Fibroblast of lung (primary cell): ENCODE data around the gene C5orf15.

Experiments
- EZH2 ChIP-seq: IDR thresholded peaks from 2 replicates; pipeline ENCODE4 v1.5.1; 2012; ENCODE audit warnings: low read length, control low read depth, mild to moderate bottlenecking; ENCODE audit errors: missing control alignments
- TF ChIP-seq, protein P1 (sequence below), 2 donors: IDR thresholded peaks in 1 of 2; conservative IDR thresholded peaks in 1 of 2; 1 replicate in 1 of 2; 2 replicates in 1 of 2; pipeline ENCODE4 v1.5.1; 2011 to 2012; ENCODE audit warnings: low read length in 2 of 2, control low read depth in 1 of 2, inconsistent platforms in 1 of 2, low read depth in 1 of 2, mild to moderate bottlenecking in 1 of 2

DNA sequence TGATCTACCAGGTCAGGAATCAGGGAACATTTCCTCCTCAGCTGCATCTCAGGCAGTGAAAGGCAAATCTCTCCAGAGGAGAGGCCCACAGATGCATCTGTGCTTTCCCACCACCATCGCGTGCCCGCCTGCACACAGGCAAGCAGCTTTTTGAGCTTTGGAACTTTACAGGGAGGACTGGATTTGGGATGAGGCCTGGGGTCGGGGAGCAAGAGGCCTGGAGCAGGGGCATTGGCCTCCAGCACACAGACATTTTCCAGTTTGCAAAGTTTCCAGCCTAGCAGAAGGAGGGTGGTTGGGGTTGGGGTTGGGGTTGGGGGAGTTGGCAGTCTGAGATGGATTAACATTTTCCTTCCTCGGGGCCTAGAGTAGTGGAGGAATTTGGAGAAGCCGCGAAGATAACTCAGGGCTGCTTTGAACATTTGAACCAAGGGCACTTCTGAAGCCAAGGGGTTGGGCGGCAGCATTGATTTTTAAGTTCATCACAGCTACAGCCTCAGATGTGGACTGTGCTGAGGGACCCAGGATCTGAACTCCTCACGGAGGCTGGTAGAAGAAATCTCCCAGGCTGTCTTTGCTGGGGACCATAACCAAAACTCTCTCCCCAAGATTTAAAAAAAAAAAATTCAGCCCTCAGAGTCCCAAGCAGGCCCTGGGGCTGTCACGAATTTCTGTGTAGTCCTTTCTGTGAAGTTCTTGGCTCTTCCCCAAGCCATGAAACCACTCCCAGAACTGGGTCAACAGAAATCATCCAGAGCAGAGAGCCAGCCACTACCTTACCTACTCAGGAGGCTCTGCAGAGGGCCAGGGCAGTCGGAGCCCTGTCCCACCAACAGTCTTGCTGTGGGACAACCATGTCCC is 25.6 kb downstream of the C5orf15 start:
- TF ChIP-seq, protein P1, sequence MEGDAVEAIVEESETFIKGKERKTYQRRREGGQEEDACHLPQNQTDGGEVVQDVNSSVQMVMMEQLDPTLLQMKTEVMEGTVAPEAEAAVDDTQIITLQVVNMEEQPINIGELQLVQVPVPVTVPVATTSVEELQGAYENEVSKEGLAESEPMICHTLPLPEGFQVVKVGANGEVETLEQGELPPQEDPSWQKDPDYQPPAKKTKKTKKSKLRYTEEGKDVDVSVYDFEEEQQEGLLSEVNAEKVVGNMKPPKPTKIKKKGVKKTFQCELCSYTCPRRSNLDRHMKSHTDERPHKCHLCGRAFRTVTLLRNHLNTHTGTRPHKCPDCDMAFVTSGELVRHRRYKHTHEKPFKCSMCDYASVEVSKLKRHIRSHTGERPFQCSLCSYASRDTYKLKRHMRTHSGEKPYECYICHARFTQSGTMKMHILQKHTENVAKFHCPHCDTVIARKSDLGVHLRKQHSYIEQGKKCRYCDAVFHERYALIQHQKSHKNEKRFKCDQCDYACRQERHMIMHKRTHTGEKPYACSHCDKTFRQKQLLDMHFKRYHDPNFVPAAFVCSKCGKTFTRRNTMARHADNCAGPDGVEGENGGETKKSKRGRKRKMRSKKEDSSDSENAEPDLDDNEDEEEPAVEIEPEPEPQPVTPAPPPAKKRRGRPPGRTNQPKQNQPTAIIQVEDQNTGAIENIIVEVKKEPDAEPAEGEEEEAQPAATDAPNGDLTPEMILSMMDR (conservative IDR thresholded peaks at IDR 0.05 in 1 of 2, IDR thresholded peaks at IDR 0.05 in 1 of 2; ENCODE audit: low read depth in 1 of 2, low read length in 2 of 2), result no peak
- TF ChIP-seq EZH2, result no peak
